ENCODE data around the gene KLK2. TPM values are rescaled to one million over a fixed set of nuclear protein-coding genes. Genes with fewer than 3 reads are reported as not detected.

KLK2 gene
- total RNA-seq, 1 donor from 2014 or later: not detected

DNA sequence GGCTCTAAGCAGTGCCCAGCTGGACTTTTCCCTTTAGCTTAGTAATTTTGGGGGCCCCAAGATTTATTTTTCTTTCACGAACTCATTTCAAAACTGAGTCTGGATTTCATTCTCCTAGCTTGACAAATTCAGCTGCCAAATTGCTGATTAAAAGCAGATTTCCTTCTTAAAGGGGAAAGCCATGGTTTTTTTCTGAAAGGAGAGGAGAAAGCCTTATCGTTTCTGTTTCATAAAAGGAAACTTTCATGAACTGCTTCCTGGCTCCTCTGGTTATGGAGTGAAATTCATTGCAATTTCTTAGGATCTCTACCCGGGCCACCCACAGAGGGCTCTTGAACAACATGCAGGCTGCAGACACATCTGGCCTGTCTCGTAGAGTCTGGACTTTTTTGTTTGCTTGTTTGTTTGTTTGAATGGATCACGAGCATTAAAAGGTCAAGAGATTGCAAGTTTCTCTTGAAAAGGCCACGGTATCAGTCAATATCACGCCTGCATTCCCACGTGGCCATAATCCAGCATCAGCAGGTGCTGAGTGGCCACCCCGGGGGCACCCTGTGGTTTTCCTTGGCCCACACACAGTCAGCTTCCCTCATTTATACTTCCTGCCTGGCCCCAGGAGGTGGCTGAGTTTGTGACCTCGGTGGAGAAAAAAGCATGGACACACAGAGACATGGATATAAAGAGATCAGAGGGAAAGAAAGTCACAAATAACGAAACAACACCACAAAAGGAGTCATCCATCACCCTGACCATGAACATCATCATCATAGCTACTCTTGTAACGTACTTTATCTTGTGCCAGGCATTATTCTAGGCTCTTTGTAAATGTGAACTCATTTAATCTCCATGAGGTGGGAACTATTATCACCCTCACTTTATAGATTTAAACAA is 48.4 kb downstream of the KLK2 start:
- Mint-ChIP-seq H3K27me3 (ENCODE audit: low read depth) (peaks cover 75% of the 10 kb centered on the region), H3K27ac (ENCODE audit: unreplicated experiment) (no peak overlapping the region), H3K4me1 (peaks cover 9% of the 10 kb centered on the region), H3K4me3 (no peak overlapping the region), H3K9me3 (no peaks in the 10 kb centered on the region), H3K36me3 (ENCODE audit: low read depth) (no peaks in the 10 kb centered on the region)
- no peak for TF ChIP-seq CTCF (conservative IDR thresholded peaks at IDR 0.05)
- DNase-seq (ENCODE audit: low read depth, low spot score): no peak

DNA sequence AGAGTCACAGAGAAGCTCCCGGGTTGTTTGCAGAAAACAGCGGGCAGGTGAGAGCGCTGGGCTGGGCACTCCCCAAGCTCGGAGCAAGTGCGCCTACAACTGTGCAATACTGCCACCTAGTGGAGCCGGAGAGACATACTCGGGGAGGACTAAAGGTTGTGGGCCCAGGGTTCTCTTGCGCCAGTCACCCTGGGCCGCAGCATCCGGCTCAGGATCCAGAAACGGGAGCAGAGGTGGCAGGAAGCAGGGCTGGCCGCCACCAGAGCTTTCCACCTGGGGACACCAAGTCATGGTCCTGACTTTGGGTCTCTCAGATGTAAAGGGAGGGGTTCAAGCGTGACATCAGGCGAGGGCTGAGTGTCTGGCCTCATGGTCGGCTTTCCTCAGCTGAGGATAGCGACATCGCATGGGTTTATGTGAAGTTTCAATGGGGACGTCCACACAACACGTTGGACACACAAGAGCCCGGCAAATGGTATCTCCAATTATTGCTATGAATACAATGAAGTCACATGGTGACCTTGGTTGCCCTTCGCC is 49.1 kb downstream of the KLK2 start:
- Mint-ChIP-seq H3K27ac (ENCODE audit: unreplicated experiment) (no peak overlapping the region), H3K36me3 (ENCODE audit: low read depth) (no peaks in the 10 kb centered on the region), H3K27me3 (ENCODE audit: low read depth) (peaks cover 72% of the 10 kb centered on the region), H3K9me3 (no peaks in the 10 kb centered on the region), H3K4me3 (no peak overlapping the region), H3K4me1 (peaks cover 9% of the 10 kb centered on the region)
- TF ChIP-seq CTCF (conservative IDR thresholded peaks at IDR 0.05): peak; percentile 91
- DNase-seq (ENCODE audit: low read depth, low spot score): peak; percentile 80

GRCh38 chr19:50924586-50924985 is 51.3 kb downstream of the KLK2 start:
- Mint-ChIP-seq H3K27me3 (ENCODE audit: low read depth) (peaks cover 62% of the 10 kb centered on the region), H3K27ac (ENCODE audit: unreplicated experiment) (no peak overlapping the region)
- no peak for DNase-seq (ENCODE audit: low read depth, low spot score)

DNA sequence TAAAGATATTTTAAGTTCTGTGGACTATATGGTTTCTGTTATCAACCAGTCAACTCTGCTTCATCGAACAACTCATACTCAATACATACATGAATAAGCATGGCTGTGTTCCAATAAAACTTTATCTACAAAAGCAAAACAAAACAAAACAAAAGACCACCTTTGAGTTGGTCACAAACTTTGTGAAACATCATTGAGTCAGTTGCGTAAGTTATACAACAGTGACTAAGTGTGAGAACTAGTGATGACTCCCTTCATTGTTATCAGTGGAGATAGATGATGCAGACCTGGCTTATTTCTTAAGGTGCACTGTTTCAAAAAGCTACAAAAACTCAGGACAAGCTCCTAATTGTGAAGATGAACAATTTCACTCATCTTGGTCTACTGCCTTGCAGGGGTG is 52.5 kb downstream of the KLK2 start:
- TF ChIP-seq CTCF (conservative IDR thresholded peaks at IDR 0.05): no peak
- H3K9me3 Mint-ChIP-seq: no peaks in the 10 kb centered on the region
- no peak overlapping the region for H3K4me3 Mint-ChIP-seq
- H3K27me3 Mint-ChIP-seq (ENCODE audit: low read depth): peaks cover 60% of the 10 kb centered on the region
- DNase-seq (ENCODE audit: low read depth, low spot score): no peak
- H3K27ac Mint-ChIP-seq (ENCODE audit: unreplicated experiment): no peak overlapping the region
- H3K4me1 Mint-ChIP-seq: peaks cover 9% of the 10 kb centered on the region
- no peaks in the 10 kb centered on the region for H3K36me3 Mint-ChIP-seq (ENCODE audit: low read depth)

More at GRCh38 chr19:50924586-50924985, 51.3 kb downstream of the KLK2 start:
- Mint-ChIP-seq H3K4me1 (peaks cover 9% of the 10 kb centered on the region), H3K4me3 (no peak overlapping the region), H3K36me3 (ENCODE audit: low read depth) (no peaks in the 10 kb centered on the region), H3K9me3 (no peaks in the 10 kb centered on the region)
- no peak for TF ChIP-seq CTCF (conservative IDR thresholded peaks at IDR 0.05)

DNA sequence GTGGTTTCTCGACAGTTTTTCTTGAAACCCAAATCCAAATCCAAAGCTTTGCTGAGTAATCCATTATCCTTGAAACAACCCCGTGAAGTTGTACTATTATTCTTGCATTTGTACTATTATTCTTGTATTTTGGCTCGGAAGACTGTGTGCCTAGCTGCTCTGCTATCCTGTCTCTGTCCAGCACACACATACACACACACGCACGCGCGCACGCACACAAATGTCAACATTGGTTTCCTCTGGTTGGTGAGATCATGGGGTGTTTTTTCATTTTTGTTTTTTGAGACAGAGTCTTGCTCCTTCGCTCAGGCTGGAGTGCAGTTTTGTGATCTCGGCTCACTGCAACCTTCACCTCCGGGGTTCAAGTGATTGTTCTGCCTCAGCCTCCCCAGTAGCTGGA is 52.9 kb downstream of the KLK2 start:
- DNase-seq (ENCODE audit: low read depth, low spot score): no peak
- Mint-ChIP-seq H3K4me1 (peaks cover 9% of the 10 kb centered on the region), H3K27me3 (ENCODE audit: low read depth) (peaks cover 62% of the 10 kb centered on the region), H3K4me3 (no peak overlapping the region), H3K9me3 (no peaks in the 10 kb centered on the region), H3K27ac (ENCODE audit: unreplicated experiment) (no peak overlapping the region), H3K36me3 (ENCODE audit: low read depth) (no peaks in the 10 kb centered on the region)
- TF ChIP-seq CTCF (conservative IDR thresholded peaks at IDR 0.05): no peak

Measured in neural crest cell (in vitro differentiated cells).